ENCODE results near the gene PPM1L. TPM values are rescaled to one million over a fixed set of nuclear protein-coding genes. Genes with fewer than 3 reads are reported as not detected.

PPM1L gene
- total and polyA plus RNA-seq, 2 of the 13 experiments (the other 11 are each of a cell fraction or from before 2014, with no cell fraction given) = 0.22 to 1.4 TPM

DNA sequence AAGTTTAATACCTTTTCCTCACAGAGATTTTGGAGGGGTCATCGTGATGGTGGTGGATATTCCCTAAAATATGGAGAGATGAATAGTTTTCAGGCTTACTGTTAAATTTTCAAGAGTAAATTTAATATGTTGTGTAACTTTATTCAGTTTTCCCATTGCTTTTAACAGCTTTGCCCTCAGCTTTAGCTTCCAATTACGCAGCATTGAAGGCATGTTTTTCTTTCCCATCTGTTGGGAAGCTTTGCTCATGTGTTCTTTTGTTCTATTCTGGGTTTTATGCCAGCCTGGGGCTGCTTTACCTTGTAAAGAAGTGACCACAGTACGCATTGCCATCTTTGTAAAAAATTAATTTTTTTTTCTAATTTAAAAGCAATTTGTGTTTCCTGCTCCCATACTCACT, 197.7 kb downstream of the PPM1L start:
- TF ChIP-seq CEBPG (CRISPR knock-in tag; IDR thresholded peaks at IDR 0.05) = no peak
- no peak for TF ChIP-seq HNRNPL (IDR thresholded peaks at IDR 0.05; ENCODE audit: low read depth, low read length)
- TF ChIP-seq HMG20A (CRISPR knock-in tag; IDR thresholded peaks at IDR 0.05; ENCODE audit: borderline replicate concordance) = no peak
- TF ChIP-seq, protein P1, sequence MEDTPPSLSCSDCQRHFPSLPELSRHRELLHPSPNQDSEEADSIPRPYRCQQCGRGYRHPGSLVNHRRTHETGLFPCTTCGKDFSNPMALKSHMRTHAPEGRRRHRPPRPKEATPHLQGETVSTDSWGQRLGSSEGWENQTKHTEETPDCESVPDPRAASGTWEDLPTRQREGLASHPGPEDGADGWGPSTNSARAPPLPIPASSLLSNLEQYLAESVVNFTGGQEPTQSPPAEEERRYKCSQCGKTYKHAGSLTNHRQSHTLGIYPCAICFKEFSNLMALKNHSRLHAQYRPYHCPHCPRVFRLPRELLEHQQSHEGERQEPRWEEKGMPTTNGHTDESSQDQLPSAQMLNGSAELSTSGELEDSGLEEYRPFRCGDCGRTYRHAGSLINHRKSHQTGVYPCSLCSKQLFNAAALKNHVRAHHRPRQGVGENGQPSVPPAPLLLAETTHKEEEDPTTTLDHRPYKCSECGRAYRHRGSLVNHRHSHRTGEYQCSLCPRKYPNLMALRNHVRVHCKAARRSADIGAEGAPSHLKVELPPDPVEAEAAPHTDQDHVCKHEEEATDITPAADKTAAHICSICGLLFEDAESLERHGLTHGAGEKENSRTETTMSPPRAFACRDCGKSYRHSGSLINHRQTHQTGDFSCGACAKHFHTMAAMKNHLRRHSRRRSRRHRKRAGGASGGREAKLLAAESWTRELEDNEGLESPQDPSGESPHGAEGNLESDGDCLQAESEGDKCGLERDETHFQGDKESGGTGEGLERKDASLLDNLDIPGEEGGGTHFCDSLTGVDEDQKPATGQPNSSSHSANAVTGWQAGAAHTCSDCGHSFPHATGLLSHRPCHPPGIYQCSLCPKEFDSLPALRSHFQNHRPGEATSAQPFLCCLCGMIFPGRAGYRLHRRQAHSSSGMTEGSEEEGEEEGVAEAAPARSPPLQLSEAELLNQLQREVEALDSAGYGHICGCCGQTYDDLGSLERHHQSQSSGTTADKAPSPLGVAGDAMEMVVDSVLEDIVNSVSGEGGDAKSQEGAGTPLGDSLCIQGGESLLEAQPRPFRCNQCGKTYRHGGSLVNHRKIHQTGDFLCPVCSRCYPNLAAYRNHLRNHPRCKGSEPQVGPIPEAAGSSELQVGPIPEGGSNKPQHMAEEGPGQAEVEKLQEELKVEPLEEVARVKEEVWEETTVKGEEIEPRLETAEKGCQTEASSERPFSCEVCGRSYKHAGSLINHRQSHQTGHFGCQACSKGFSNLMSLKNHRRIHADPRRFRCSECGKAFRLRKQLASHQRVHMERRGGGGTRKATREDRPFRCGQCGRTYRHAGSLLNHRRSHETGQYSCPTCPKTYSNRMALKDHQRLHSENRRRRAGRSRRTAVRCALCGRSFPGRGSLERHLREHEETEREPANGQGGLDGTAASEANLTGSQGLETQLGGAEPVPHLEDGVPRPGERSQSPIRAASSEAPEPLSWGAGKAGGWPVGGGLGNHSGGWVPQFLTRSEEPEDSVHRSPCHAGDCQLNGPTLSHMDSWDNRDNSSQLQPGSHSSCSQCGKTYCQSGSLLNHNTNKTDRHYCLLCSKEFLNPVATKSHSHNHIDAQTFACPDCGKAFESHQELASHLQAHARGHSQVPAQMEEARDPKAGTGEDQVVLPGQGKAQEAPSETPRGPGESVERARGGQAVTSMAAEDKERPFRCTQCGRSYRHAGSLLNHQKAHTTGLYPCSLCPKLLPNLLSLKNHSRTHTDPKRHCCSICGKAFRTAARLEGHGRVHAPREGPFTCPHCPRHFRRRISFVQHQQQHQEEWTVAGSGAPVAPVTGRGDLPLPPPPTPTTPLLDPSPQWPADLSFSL (CRISPR knock-in tag; IDR thresholded peaks at IDR 0.05) = no peak
- no peak for TF ChIP-seq ZBTB1 (CRISPR knock-in tag; IDR thresholded peaks at IDR 0.05; ENCODE audit: borderline replicate concordance)
- no peak for TF ChIP-seq ZFP36 (IDR thresholded peaks at IDR 0.05; ENCODE audit: borderline replicate concordance, low read depth, low read length, partially characterized antibody)
- no peaks in the 10 kb centered on the region; the same call in 1 of the 2 replicates for H3K4me1 ChIP-seq (ENCODE audit: insufficient read depth, low read length)
- ATAC-seq (no peak), FAIRE-seq (no peak), DNase-seq (ENCODE audit: low spot score) (no peak)
- no peaks in the 10 kb centered on the region for H3K9me3 ChIP-seq (ENCODE audit: low read length)
- no peak overlapping the region for H3K9ac ChIP-seq (ENCODE audit: insufficient read depth, low read depth, low read length)
- H4K20me1 ChIP-seq (ENCODE audit: insufficient read depth, low read length) = no peaks in the 10 kb centered on the region
- no peaks in the 10 kb centered on the region for H3K27me3 ChIP-seq (ENCODE audit: control insufficient read depth in 1 of 2, insufficient read depth in 2 of 2, low read length in 2 of 2)
- no peaks in the 10 kb centered on the region for H3K36me3 ChIP-seq (replicated peaks in 1 of 2; ENCODE audit: control insufficient read depth in 1 of 2, insufficient read depth in 2 of 2, low read length in 2 of 2)
- ChIA-PET POLR2A (no interaction called here), CTCF (ENCODE audit: low intra/inter-chr PET ratio, low total read pairs) (no interaction called here)
- 37% methylated on average over 3 of the region's 3 CpGs for WGBS (ENCODE audit: low lambda C conversion rate)
- no peak overlapping the region for H3K27ac ChIP-seq (ENCODE audit: extremely low read length, insufficient read depth, low read length)
- H2AFZ ChIP-seq (ENCODE audit: low read length) = no peak overlapping the region
- BruUV-seq (replicated peaks) = no TSS peak
- no peak overlapping the region for H3K4me2 ChIP-seq (ENCODE audit: low read depth, low read length)
- no peaks in the 10 kb centered on the region for H3K79me2 ChIP-seq (ENCODE audit: insufficient read depth, low read length)
- no peak overlapping the region for H3K4me3 ChIP-seq (replicated peaks in 1 of 3; ENCODE audit: insufficient read depth in 1 of 3, low read depth in 2 of 3, low read length in 3 of 3)
- intact Hi-C loops (cut with micrococcal nuclease; ENCODE audit: unreplicated experiment) (loop anchor here (10.0 kb wide), 1 partner anchor 91 kb away; no protein-coding TSS in a partner anchor), in situ Hi-C loops (cut with HindIII; ENCODE audit: extremely low pct_ligation_motif_present, low pct_unique_long_range_greater_than_20kb) (no loop called here)

All from HepG2 (cell line).